ENCODE results near the gene CREB3L1.
A peak's percentile ranks its signal among the peaks of the same experiment; 100 is the strongest.
"Not testable (repeated sequence)": the region's sequence is repeated elsewhere in the genome, so short reads cannot be mapped to it uniquely, and the experiment has no call there.

The CREB3L1 gene

DNA sequence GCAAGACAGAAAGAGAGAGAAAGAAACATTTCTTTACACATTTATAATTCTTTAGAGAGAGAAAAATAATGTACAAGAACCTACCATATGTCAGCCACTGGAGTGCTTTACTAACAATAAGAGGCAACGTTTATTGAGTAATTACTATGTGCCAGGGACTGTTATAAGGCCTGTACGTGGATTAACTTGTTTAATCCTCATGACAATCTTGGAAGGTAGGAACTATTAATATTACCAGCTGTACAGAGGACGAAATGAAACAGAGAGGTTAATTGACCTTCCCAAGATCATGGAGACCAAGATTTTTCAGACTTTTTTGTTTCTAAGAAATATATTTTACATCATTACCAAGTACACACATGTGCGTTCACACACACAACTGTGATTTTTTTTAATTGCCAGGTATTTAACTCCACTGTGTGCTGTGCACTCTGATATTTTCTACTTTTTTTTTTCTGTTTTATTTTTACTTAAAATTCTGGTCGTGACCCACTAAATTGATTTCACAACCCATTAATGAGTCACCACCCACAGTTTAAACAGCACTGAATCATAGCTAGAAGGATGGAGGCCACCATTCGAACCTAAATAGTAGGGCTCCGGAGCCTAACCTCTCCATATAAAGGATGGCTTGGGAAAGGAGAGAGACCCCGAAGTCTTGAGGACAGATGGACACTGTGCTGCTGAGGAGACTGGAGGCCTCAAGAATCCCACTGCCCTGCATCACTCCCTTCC, 21.4 kb downstream of the CREB3L1 start:
- no peak for DNase-seq

DNA sequence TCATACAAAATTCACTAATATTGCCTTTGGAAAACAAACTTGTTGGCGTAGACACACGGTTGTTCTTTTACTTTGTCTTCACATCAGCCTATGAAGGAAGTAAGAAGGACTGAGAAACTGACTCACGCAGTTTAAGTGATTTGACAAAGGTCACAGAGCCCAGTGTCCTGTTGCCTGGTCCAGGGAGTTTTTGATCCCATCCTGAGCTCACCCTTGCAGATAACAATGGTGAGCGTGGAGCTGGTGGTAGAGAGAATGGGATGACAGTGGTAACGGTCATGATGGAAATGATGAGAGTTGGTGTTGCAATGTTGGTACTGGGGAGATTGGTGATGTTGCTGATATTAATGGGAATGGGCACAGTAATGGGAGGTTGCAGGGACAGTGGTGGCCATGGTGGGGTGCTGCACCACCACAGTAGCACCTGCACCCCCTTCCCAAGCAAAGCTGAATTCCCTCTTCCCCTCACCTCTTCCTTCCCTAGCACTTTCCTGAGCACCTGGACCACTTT, 22.0 kb downstream of the CREB3L1 start:
- no peak for DNase-seq

DNA sequence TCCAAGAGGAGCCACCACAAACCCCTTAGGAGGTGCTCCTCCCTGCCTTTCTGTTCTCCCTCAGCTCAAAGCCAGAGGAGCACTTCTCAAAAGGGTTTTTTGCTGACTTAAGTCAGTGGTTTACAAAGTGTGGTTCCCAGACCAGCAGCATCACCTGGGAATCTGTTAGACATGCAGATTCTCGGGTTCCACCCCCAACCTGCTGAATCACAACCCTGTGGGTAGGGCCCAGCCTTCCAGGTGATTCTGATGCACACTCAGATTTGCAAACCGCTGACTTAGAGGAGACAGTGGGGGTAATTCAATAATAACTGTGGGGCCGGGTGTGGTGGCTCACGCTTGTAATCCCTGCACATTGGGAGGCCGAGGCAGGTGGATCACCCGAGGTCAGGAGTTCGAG, 22.8 kb downstream of the CREB3L1 start:
- DNase-seq: no peak

DNA sequence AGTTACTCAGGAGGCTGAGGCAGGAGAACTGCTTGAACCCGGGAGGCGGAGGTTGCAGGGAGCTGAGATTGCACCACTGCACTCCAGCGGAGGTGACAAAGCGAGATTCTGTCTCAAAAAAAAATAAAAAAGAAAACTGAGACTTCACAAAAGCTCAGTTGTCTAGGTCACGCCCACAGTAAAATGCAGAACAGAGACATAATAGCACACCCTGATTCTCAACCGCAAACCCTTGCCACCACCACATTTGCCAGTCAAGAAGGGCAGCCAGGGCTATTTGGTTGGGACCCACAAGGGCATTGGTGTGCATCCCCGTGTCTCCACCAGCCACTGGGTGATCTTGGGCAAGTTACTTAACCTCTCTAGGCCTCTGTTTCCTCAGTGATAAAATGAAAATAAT, 25.4 kb downstream of the CREB3L1 start:
- no peak for DNase-seq

- not testable (repeated sequence) for DNase-seq
Observed at GRCh38 chr11:46304036-46304435, 26.6 kb downstream of the CREB3L1 start.

DNA sequence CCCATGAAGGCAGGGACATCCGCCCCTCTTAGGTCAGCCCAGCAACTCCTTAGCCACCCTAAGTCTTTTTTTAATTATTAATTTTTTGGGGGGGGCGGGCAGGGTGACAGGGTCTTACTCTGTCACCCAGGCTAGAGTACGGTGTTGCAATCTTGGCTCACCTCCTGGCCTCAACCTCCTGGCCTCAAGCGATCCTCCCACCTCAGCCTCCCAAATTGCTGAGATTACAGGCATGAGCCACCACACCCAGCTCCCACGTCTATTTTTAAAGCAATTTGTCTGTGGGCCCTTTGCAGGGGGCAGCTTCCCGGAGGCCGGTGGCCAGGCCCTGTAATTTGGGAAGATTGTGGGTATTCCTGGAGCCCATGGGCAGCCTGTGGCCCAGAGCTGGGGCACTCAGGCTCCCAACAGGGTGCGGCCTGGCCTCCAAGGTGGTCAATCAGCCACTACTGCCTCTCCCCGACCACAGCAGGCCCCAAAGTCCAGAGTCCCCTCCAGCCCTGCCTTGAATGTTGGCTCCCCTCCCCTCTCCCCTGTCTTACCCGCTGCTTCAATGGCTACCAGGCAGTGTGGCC, 27.2 kb downstream of the CREB3L1 start:
- no peak for DNase-seq

GRCh38 chr11:46305295-46305694, 27.8 kb downstream of the CREB3L1 start:
- no peak for DNase-seq

DNA sequence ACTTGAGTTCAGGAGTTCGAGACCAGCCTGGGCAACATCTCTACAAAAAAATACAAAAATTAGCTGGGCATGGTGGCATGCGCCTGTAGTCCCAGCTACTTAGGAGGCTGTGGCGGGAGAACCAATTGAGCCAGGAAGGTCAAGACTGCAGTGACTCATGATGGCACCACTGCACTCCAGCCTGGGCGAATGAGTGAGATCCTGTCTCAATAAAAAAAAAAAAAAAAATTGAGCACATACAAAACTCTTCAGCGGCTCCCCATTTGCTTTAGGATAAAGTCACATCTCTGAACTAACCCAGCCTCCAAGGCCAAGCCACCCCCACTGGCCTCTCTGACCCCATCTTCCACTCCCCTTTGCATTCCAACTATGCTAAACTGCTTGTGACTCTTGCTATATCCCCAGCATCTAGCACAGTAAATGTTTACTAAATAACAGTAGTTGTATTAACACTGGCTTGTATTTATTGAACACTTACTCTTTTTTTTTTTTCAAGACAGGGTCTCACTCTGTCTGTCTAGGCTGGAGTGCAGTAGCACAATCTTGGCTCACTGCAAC, 28.9 kb downstream of the CREB3L1 start:
- no peak for DNase-seq

DNA sequence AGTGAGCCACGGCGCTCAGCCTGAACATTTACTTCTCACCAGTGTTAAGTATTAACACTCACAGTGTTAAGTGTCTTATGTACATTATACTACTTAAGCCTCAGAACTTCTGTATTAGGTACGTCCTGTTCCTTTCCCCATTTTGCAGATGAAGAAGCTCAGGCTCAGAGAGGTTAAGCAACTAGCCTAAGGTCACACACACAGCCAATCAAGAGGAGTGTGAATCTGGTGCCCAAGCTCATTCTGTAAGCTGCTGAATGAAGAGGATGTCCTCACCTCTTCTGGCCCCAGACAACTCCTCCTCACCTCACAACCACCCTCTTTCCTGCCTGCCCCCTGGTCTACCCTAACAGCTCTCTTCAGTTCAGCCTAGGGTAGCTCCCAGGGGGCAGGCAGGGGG, 29.9 kb downstream of the CREB3L1 start:
- DNase-seq: no peak

GRCh38 chr11:46307785-46308341, 30.4 kb downstream of the CREB3L1 start:
- DNase-seq: no peak

- DNase-seq: peak; percentile 53
Observed at GRCh38 chr11:46308631-46309419, 31.4 kb downstream of the CREB3L1 start.

DNA sequence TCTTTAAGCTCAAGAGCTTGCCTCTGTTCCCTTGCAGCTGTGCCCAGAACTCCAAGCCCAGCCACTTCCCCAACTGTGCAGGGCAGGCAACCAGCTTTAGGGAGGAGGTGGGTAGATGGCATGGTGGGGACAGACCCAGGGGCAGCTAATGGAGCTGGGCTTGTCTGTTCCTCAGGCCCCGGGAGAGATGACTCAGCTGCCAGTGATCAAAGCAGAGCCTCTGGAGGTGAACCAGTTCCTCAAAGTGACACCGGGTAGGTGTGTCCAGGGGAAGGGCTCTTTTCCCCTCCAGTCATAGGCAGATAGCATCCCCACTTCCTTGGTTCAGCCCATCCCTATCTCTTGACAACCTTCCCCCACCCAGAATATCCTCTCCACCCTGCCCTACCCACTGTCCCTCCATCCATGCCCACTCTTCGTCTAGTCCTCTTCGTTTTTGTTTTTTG, 32.4 kb downstream of the CREB3L1 start:
- no peak for DNase-seq

DNA sequence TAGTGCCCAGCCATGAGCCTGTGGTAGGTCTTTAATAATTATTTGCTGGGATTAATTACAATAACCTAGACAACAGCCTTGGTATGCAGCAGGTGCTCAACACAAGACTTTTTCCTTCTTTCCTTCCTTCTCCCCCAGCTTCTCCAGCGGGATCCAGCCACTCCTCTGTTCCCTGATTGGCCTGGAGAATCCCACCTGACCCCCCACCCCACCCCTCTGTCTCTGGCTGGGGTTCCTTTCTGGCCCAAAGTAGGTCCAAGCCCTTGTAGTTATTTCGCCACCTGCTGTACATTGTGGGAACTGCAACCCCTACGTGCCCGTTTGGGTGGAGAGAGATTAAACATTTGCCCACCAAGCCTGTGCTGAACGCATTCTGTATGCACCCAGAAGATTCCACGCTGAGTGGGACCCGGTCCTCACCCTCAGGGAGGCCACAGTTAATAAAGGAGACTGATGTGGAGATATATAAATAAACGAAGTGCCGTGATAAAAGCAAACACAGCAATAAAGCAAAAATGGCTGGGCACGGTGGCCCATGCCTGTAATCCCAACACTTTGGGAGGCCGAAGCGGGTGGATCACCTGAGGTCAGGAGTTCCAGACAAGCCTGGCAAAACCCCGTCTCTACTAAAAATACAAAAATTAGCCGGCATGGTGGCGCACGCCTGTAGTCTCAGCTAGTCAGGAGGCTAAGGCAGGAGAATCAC, 37.7 kb downstream of the CREB3L1 start:
- peak; percentile 71 for DNase-seq

- DNase-seq: no peak
Observed at GRCh38 chr11:46315783-46316563, 38.5 kb downstream of the CREB3L1 start.

GRCh38 chr11:46319074-46319453, 41.6 kb downstream of the CREB3L1 start:
- DNase-seq: no peak

- no peak for DNase-seq
Observed at GRCh38 chr11:46321757-46322156, 44.3 kb downstream of the CREB3L1 start.

GRCh38 chr11:46322759-46323158, 45.3 kb downstream of the CREB3L1 start:
- DNase-seq: no peak

GRCh38 chr11:46326813-46327416, 49.5 kb downstream of the CREB3L1 start:
- DNase-seq: no peak

DNA sequence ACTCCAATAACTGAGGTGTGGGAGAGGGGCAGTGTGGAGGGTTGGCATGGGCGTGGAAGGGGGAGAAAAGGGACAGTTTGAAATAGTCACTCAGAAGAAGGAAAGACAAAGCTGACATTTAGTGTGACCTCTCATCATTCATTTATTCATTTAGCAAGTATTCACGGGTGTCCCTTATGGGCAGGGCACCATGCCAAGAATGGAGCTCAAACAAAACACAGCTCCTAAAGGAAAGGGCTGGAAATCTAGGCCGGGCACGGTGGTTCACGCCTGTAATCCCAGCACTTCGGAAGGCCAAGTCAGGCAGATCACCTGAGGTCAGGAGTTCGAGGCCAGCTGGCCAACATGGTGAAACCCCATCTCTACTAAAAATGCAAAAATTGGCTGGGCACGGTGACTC, 50.4 kb downstream of the CREB3L1 start:
- no peak for DNase-seq

- no peak for DNase-seq
Observed at GRCh38 chr11:46330154-46330553, 52.7 kb downstream of the CREB3L1 start.

Measured in NCI-H1436 (cell line).